HEK293 (cell line): ENCODE results near the gene HIP1.
"Not testable (repeated sequence)": the region's sequence is repeated elsewhere in the genome, so short reads cannot be mapped to it uniquely, and the experiment has no call there.

Source experiments
- PATZ1 ChIP-seq: fragments of 450-650 bp; formaldehyde crosslinking; IDR thresholded peaks from 2 replicates; pipeline ENCODE4 v1.5.1; 2016; ENCODE audit warnings: missing biosample characterization, missing genetic modification characterization
- YY1 ChIP-seq: fragments of 450-650 bp; formaldehyde crosslinking; IDR thresholded peaks from 2 replicates; pipeline ENCODE4 v1.5.1; 2018; ENCODE audit warnings: missing biosample characterization, missing genetic modification characterization
- ZNF335 ChIP-seq: fragments of 450-650 bp; formaldehyde crosslinking; conservative IDR thresholded peaks from 2 replicates; pipeline ENCODE4 v1.5.1; 2016; ENCODE audit warnings: missing biosample characterization, missing genetic modification characterization
- ZNF621 ChIP-seq: fragments of 450-650 bp; formaldehyde crosslinking; IDR thresholded peaks from 2 replicates; pipeline ENCODE4 v1.5.1; 2017; ENCODE audit warnings: missing biosample characterization, missing genetic modification characterization

- TF ChIP-seq YY1 (tag by site-specific recombination); ZNF621 (tag by site-specific recombination); PATZ1; ZNF335 (tag by site-specific recombination): not testable (repeated sequence)
Measured at GRCh38 chr7:75779035-75779434, 40.3 kb upstream of the HIP1 start.
